Mucosa of stomach (tissue), 1 donor: ENCODE data around the gene KRT81.
"Not testable (repeated sequence)": the region's sequence is repeated elsewhere in the genome, so short reads cannot be mapped to it uniquely, and the experiment has no call there.

Experiments used
- H3K27me3 ChIP-seq: one replicate; pipeline ENCODE4 v1.7.0; 2013; ENCODE audit warnings: mild to moderate bottlenecking, low read length; ENCODE audit not compliant: control insufficient read depth, insufficient read depth
- H3K36me3 ChIP-seq: one replicate; pipeline ENCODE4 v1.7.0; 2013; ENCODE audit warnings: low read length; ENCODE audit not compliant: control insufficient read depth, insufficient read depth
- H3K4me1 ChIP-seq: one replicate; pipeline ENCODE4 v1.7.0; 2013; ENCODE audit warnings: mild to moderate bottlenecking, low read length; ENCODE audit not compliant: control insufficient read depth, insufficient read depth
- H3K4me3 ChIP-seq: one replicate; pipeline ENCODE4 v1.7.0; 2013; ENCODE audit warnings: low read length
- H3K9ac ChIP-seq: one replicate; pipeline ENCODE4 v1.7.0; 2013; ENCODE audit warnings: mild to moderate bottlenecking, low read length, moderate library complexity
- H3K9me3 ChIP-seq: one replicate; pipeline ENCODE4 v1.7.0; 2013; ENCODE audit warnings: mild to moderate bottlenecking, low read length, moderate library complexity; ENCODE audit not compliant: control insufficient read depth
- donor health status: Pancreatic carcinoma.

KRT81 gene

GRCh38 chr12:52253391-52254179 is 37.7 kb downstream of the KRT81 start:
- H3K9ac ChIP-seq = no peak overlapping the region
- H3K36me3 ChIP-seq = no peaks in the 10 kb centered on the region
- H3K4me3 ChIP-seq = no peak overlapping the region
- peaks cover 15% of the 10 kb centered on the region for H3K4me1 ChIP-seq
- no peaks in the 10 kb centered on the region for H3K9me3 ChIP-seq
- H3K27me3 ChIP-seq = peaks cover 36% of the 10 kb centered on the region

GRCh38 chr12:52252728-52253343 is 38.5 kb downstream of the KRT81 start:
- Histone ChIP-seq H3K9me3 (no peaks in the 10 kb centered on the region), H3K36me3 (no peaks in the 10 kb centered on the region), H3K9ac (no peak overlapping the region), H3K27me3 (peaks cover 28% of the 10 kb centered on the region), H3K4me1 (peaks cover 21% of the 10 kb centered on the region), H3K4me3 (no peak overlapping the region)

- not testable (repeated sequence) for H3K9ac ChIP-seq, H3K4me3 ChIP-seq, H3K36me3 ChIP-seq, H3K9me3 ChIP-seq
- H3K4me1 ChIP-seq = peaks cover 27% of the 10 kb centered on the region
- peaks cover 22% of the 10 kb centered on the region for H3K27me3 ChIP-seq
Measured at GRCh38 chr12:52252175-52252615, 39.1 kb downstream of the KRT81 start.

- no peak overlapping the region for H3K9ac ChIP-seq
- H3K36me3 ChIP-seq = no peaks in the 10 kb centered on the region
- no peaks in the 10 kb centered on the region for H3K9me3 ChIP-seq
- peaks cover 34% of the 10 kb centered on the region for H3K4me1 ChIP-seq
- peaks cover 15% of the 10 kb centered on the region for H3K27me3 ChIP-seq
- no peak overlapping the region for H3K4me3 ChIP-seq
Measured at GRCh38 chr12:52251367-52252051, 39.8 kb downstream of the KRT81 start.

GRCh38 chr12:52250048-52250990 is 41.0 kb downstream of the KRT81 start:
- Histone ChIP-seq H3K4me3 (no peak overlapping the region), H3K9ac (no peak overlapping the region), H3K27me3 (peaks cover 9% of the 10 kb centered on the region), H3K9me3 (no peaks in the 10 kb centered on the region), H3K36me3 (no peaks in the 10 kb centered on the region), H3K4me1 (peaks cover 46% of the 10 kb centered on the region)

- H3K36me3 ChIP-seq = no peaks in the 10 kb centered on the region
- no peaks in the 10 kb centered on the region for H3K9me3 ChIP-seq
- no peak overlapping the region for H3K4me3 ChIP-seq
- H3K27me3 ChIP-seq = peaks cover 9% of the 10 kb centered on the region
- H3K9ac ChIP-seq = no peak overlapping the region
- peaks cover 52% of the 10 kb centered on the region for H3K4me1 ChIP-seq
Measured at GRCh38 chr12:52249511-52250047, 41.8 kb downstream of the KRT81 start.

- peak overlapping the region; percentile 7 for H3K9ac ChIP-seq
- H3K27me3 ChIP-seq = peaks cover 5% of the 10 kb centered on the region
- H3K36me3 ChIP-seq = no peaks in the 10 kb centered on the region
- H3K4me1 ChIP-seq = peaks cover 60% of the 10 kb centered on the region
- H3K4me3 ChIP-seq = no peak overlapping the region
- no peaks in the 10 kb centered on the region for H3K9me3 ChIP-seq
Measured at GRCh38 chr12:52248541-52249461, 42.5 kb downstream of the KRT81 start.

- no peak overlapping the region for H3K4me3 ChIP-seq
- peak overlapping the region; percentile 41 for H3K9ac ChIP-seq
- H3K4me1 ChIP-seq = peaks cover 69% of the 10 kb centered on the region
- H3K36me3 ChIP-seq = no peaks in the 10 kb centered on the region
- no peaks in the 10 kb centered on the region for H3K9me3 ChIP-seq
- H3K27me3 ChIP-seq = peaks cover 5% of the 10 kb centered on the region
Measured at GRCh38 chr12:52247622-52248540, 43.5 kb downstream of the KRT81 start.

- peaks cover 5% of the 10 kb centered on the region for H3K27me3 ChIP-seq
- no peaks in the 10 kb centered on the region for H3K9me3 ChIP-seq
- peak overlapping the region; percentile 30 for H3K9ac ChIP-seq
- no peak overlapping the region for H3K4me3 ChIP-seq
- H3K4me1 ChIP-seq = peaks cover 70% of the 10 kb centered on the region
- no peaks in the 10 kb centered on the region for H3K36me3 ChIP-seq
Measured at GRCh38 chr12:52246720-52247621, 44.4 kb downstream of the KRT81 start.
